Hematopoietic multipotent progenitor cell (in vitro differentiated cells): ENCODE results near the gene OR1I1. TPM values are rescaled to one million over a fixed set of nuclear protein-coding genes. Genes with fewer than 3 reads are reported as not detected.

Source experiments
- DNase-seq, 3 donors: peaks; one replicate each; pipeline ENCODE4 v3.0.0-alpha.2; 2011 to 2015; ENCODE audit warnings: low read depth in 2 of 3, low spot score in 2 of 3
- total RNA-seq: library from RNA; depleted of rRNA; stranded (reverse); fragments of >200 nt; gene quantifications from one replicate; pipeline ENCODE4 v1.2.3, GENCODE V29; 2012

The OR1I1 gene
- total RNA-seq, 1 donor = under 0.01 TPM

DNA sequence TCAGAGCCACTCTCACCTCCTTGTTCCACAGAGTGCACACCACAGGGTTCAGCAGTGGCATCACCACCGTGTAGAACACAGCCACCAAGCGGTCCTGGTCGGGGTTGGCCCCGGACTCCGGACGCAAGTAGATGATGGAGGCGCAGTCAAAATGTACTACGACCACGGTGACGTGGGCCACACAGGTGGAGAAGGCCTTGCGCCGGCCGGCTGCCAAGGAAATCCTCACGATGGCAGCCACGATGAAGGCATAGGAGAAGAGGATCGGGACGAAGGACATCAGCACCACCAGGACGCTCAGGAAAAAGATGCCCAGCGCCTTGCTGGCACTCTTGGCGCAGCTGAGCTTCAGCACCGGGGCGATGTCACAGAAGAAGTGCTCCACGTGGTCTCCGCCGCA, 59.1 kb downstream of the OR1I1 start:
- DNase-seq = no peak

DNA sequence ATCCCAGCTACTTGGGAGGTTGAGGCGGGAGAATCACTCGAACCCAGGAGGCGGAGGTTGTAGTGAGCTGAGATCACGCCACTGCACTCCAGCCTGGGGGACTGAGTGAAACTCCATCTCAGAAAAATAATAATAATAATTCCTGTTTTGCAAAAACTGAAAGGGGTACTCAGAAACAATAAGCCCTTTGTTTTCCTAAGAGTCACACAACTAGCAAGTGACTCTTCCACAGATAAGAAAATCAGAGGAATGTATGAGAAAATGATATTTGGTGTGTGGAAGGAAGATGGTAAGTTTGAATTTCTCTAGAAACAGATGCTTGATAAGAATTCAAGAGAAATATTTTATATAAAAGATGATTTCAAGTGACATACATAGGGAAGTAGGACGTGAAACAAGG, 60.3 kb downstream of the OR1I1 start:
- DNase-seq = no peak

Other genes starting within 250 kb of the OR1I1 start
- gene OR7A5, start 247.0 kb upstream of the OR1I1 start, total RNA-seq = under 0.01 TPM
- under 0.01 TPM for gene OR7C1, start 247.0 kb upstream of the OR1I1 start, total RNA-seq
- gene OR7A10, start 233.3 kb upstream of the OR1I1 start, total RNA-seq = under 0.01 TPM
- gene OR7A17, start 196.1 kb upstream of the OR1I1 start, total RNA-seq = under 0.01 TPM
- not detected for gene OR7C2, start 140.7 kb upstream of the OR1I1 start, total RNA-seq
- gene SLC1A6, start 102.3 kb upstream of the OR1I1 start, total RNA-seq = 15.3 TPM
- not detected for gene CASP14, start 32.7 kb upstream of the OR1I1 start, total RNA-seq
- gene SYDE1, start 25.2 kb downstream of the OR1I1 start, total RNA-seq = 6.2 TPM
- 7.5 TPM for gene NOTCH3, start 118.8 kb downstream of the OR1I1 start, total RNA-seq
- gene EPHX3, start 150.2 kb downstream of the OR1I1 start, total RNA-seq = 0.27 TPM